H1 (cell line): ENCODE results near the gene CDYL2. TPM values are rescaled to one million over a fixed set of nuclear protein-coding genes. Genes with fewer than 3 reads are reported as not detected.

Experiments used
- CTCF ChIA-PET: fragments of 300-600 bp; sonication (Branson Sonifier 250); formaldehyde crosslinking; loops from one replicate; lab custom pipeline; 2021; ENCODE audit not compliant: partially characterized antibody; lab: Charles Lee
- POLR2A ChIA-PET: fragments of 300-600 bp; sonication (Branson Sonifier 250); formaldehyde crosslinking; loops from one replicate; lab custom pipeline; 2021; ENCODE audit warnings: inconsistent platforms; ENCODE audit not compliant: partially characterized antibody; lab: Charles Lee
- DNase-seq, 2 experiments: peaks; one replicate each; pipeline versions ENCODE4 v3.0.0 to v3.0.0-alpha.2; 2010 to 2022; ENCODE audit warnings: low spot score in 2 of 2, low read depth in 1 of 2, mixed read lengths in 1 of 2
- FAIRE-seq: peaks from 2 replicates; lab custom pipeline; 2011; peaks lifted over from hg19 to GRCh38; lab: Jason Lieb, UNC
- H2AFZ ChIP-seq: 2 replicates; pipeline ENCODE4 v1.8.1; 2012; ENCODE audit warnings: low read length, inconsistent platforms
- H2AK5ac ChIP-seq: 2 replicates; pipeline ENCODE4 v1.6.1; 2013; ENCODE audit warnings: low read depth, low read length
- H2BK120ac ChIP-seq: replicated peaks from 2 replicates; pipeline ENCODE3; 2013; ENCODE audit warnings: low read depth, low read length, inconsistent platforms
- H2BK12ac ChIP-seq: 2 replicates; pipeline ENCODE4 v1.6.1; 2013; ENCODE audit warnings: low read depth, low read length
- H2BK15ac ChIP-seq: 2 replicates; pipeline ENCODE4 v1.6.1; 2013; ENCODE audit warnings: low read length
- H2BK20ac ChIP-seq: 2 replicates; pipeline ENCODE4 v1.6.1; 2013; ENCODE audit warnings: low read length
- H2BK5ac ChIP-seq: 2 replicates; pipeline ENCODE4 v1.6.1; 2013; ENCODE audit warnings: low read depth, low read length
- H3K14ac ChIP-seq: 2 replicates; pipeline ENCODE4 v1.6.1; 2013; ENCODE audit warnings: inconsistent platforms; ENCODE audit not compliant: insufficient read length
- H3K18ac ChIP-seq: 2 replicates; pipeline ENCODE4 v1.6.1; 2013; ENCODE audit warnings: low read length; ENCODE audit errors: extremely low read depth
- H3K23ac ChIP-seq: 2 replicates; pipeline ENCODE4 v1.6.1; 2013; ENCODE audit warnings: inconsistent platforms; ENCODE audit not compliant: insufficient read length
- H3K23me2 ChIP-seq: 2 replicates; pipeline ENCODE4 v1.6.1; 2013; ENCODE audit warnings: low read depth, low read length
- H3K27ac ChIP-seq: 2 replicates; pipeline ENCODE4 v1.6.1; 2011; ENCODE audit warnings: low read depth, low read length, inconsistent platforms
- H3K27me3 ChIP-seq, 4 experiments: replicated peaks in 1 of 4; 1 replicate in 1 of 4; 2 replicates in 3 of 4; pipeline versions ENCODE4 v1.6.1 to v1.8.1; 2011 to 2013; ENCODE audit warnings: low read length in 3 of 4, mild to moderate bottlenecking in 3 of 4, inconsistent platforms in 2 of 4, mixed read lengths in 2 of 4, moderate library complexity in 1 of 4; ENCODE audit not compliant: control insufficient read depth in 3 of 4, insufficient read depth in 3 of 4; ENCODE audit errors: extremely low read depth in 1 of 4
- H3K36me3 ChIP-seq, 4 experiments: 2 replicates each; pipeline versions ENCODE4 v1.6.1 to v1.8.1; 2011 to 2013; ENCODE audit warnings: mild to moderate bottlenecking in 4 of 4, low read length in 3 of 4, moderate library complexity in 2 of 4, control low read depth in 1 of 4, inconsistent platforms in 1 of 4; ENCODE audit not compliant: insufficient read depth in 4 of 4, control insufficient read depth in 2 of 4
- H3K4ac ChIP-seq: replicated peaks from 2 replicates; pipeline ENCODE3; 2013; ENCODE audit warnings: low read length, low read depth, mixed read lengths, inconsistent platforms; ENCODE audit not compliant: insufficient read length
- H3K4me1 ChIP-seq, 4 experiments: replicated peaks in 1 of 4; 1 replicate in 1 of 4; 2 replicates in 3 of 4; pipeline versions ENCODE4 v1.6.1 to v1.8.1; 2011 to 2013; ENCODE audit warnings: low read length in 3 of 4, inconsistent platforms in 2 of 4, mixed read lengths in 1 of 4; ENCODE audit not compliant: insufficient read depth in 4 of 4, control insufficient read depth in 3 of 4
- H3K4me2 ChIP-seq, 2 experiments: 2 replicates each; pipeline versions ENCODE4 v1.6.1 to v1.8.1; 2011 to 2013; ENCODE audit warnings: low read depth in 2 of 2, low read length in 2 of 2, control low read depth in 1 of 2, inconsistent platforms in 1 of 2, mild to moderate bottlenecking in 1 of 2; ENCODE audit not compliant: insufficient read depth in 1 of 2
- H3K4me3 ChIP-seq, 4 experiments: fragments of 200-600, 300-600 bp in 1 of 4; sonication (generic), shearing (Covaris generic), sonication (Bioruptor Twin) in 1 of 4; 2 replicates each; pipeline versions ENCODE4 v1.5.1 to v1.8.1; 2011 to 2016; ENCODE audit warnings: low read length in 4 of 4, low read depth in 3 of 4, control low read depth in 2 of 4, inconsistent platforms in 2 of 4, mild to moderate bottlenecking in 2 of 4, mixed read lengths in 1 of 4, moderate library complexity in 1 of 4; ENCODE audit not compliant: insufficient read depth in 2 of 4; ENCODE audit errors: extremely low read depth in 1 of 4
- H3K56ac ChIP-seq: replicated peaks from 2 replicates; pipeline ENCODE3; 2013; ENCODE audit warnings: low read depth, mild to moderate bottlenecking, mixed read lengths, low read length, inconsistent platforms; ENCODE audit not compliant: insufficient read length
- H3K79me1 ChIP-seq: 2 replicates; pipeline ENCODE4 v1.6.1; 2013; ENCODE audit warnings: low read depth, low read length, control low read depth
- H3K79me2 ChIP-seq, 2 experiments: 2 replicates each; pipeline versions ENCODE4 v1.6.1 to v1.8.1; 2012 to 2013; ENCODE audit warnings: low read length in 2 of 2, mild to moderate bottlenecking in 2 of 2, inconsistent platforms in 1 of 2; ENCODE audit not compliant: insufficient read depth in 2 of 2, control insufficient read depth in 1 of 2
- H3K9ac ChIP-seq, 4 experiments: replicated peaks in 1 of 4; 1 replicate in 1 of 4; 2 replicates in 3 of 4; pipeline versions ENCODE4 v1.6.1 to v1.8.1; 2011 to 2013; ENCODE audit warnings: low read depth in 3 of 4, low read length in 3 of 4, control low read depth in 2 of 4, mild to moderate bottlenecking in 2 of 4, moderate library complexity in 2 of 4, inconsistent platforms in 1 of 4; ENCODE audit errors: extremely low read depth in 1 of 4
- H3K9me3 ChIP-seq, 2 experiments: 2 replicates each; pipeline versions ENCODE4 v1.6.1 to v1.8.1; 2012 to 2013; ENCODE audit warnings: mild to moderate bottlenecking in 2 of 2, moderate library complexity in 2 of 2, control low read depth in 1 of 2, inconsistent platforms in 1 of 2, low read depth in 1 of 2, low read length in 1 of 2, mixed read lengths in 1 of 2; ENCODE audit not compliant: insufficient read depth in 2 of 2
- H4K20me1 ChIP-seq, 2 experiments: replicated peaks in 1 of 2; 2 replicates each; pipeline versions ENCODE3 to v1.8.1; 2011 to 2013; ENCODE audit warnings: inconsistent platforms in 2 of 2, low read length in 2 of 2, mild to moderate bottlenecking in 1 of 2; ENCODE audit not compliant: insufficient read depth in 2 of 2, control insufficient read depth in 1 of 2
- H4K5ac ChIP-seq: 2 replicates; pipeline ENCODE4 v1.6.1; 2013; ENCODE audit warnings: low read length, low read depth, mixed read lengths, inconsistent platforms; ENCODE audit not compliant: insufficient read length
- H4K8ac ChIP-seq: 2 replicates; pipeline ENCODE4 v1.8.0; 2013; ENCODE audit warnings: mild to moderate bottlenecking, moderate library complexity, low read length, inconsistent platforms; ENCODE audit not compliant: insufficient read depth; ENCODE audit errors: extremely low read depth
- H4K91ac ChIP-seq: replicated peaks from 2 replicates; pipeline ENCODE3; 2013; ENCODE audit warnings: low read length, mixed read lengths, inconsistent platforms; ENCODE audit not compliant: insufficient read length
- ASH2L ChIP-seq: fragments of 200-600, 300-600 bp; sonication (generic); IDR thresholded peaks from one replicate; pipeline ENCODE4 v1.7.1; 2017; ENCODE audit warnings: low read length
- CHD1 ChIP-seq: IDR thresholded peaks from 2 replicates; pipeline ENCODE4 v1.6.1; 2012; ENCODE audit warnings: low read depth, low read length, improper control_type of control experiment
- CTBP2 ChIP-seq: IDR thresholded peaks from 2 replicates; pipeline ENCODE4 v1.7.0; 2011; ENCODE audit warnings: borderline replicate concordance, mild to moderate bottlenecking, moderate library complexity, mixed read lengths, low read length; ENCODE audit not compliant: insufficient read depth, insufficient read length
- EGR1 ChIP-seq: IDR thresholded peaks from 2 replicates; pipeline ENCODE4 v1.6.1; 2011; ENCODE audit warnings: low read depth, low read length, borderline replicate concordance
- HDAC6 ChIP-seq: IDR thresholded peaks from one replicate; pipeline ENCODE4 v1.7.1; 2012; ENCODE audit warnings: low read depth, mild to moderate bottlenecking, inconsistent platforms, low read length, moderate library complexity
- KDM5A ChIP-seq: fragments of 200-600 bp; IDR thresholded peaks from 2 replicates; pipeline ENCODE4 v1.7.1; 2012; ENCODE audit warnings: mild to moderate bottlenecking, low read length, inconsistent platforms, mixed read lengths
- PHF8 ChIP-seq: fragments of 200-600 bp; sonication (generic); conservative IDR thresholded peaks from 2 replicates; pipeline ENCODE4 v1.7.1; 2012; ENCODE audit warnings: low read depth, mild to moderate bottlenecking, inconsistent platforms, low read length, moderate library complexity
- POLR2A ChIP-seq, 2 experiments: IDR thresholded peaks; 1 replicate in 1 of 2; 2 replicates in 1 of 2; pipeline ENCODE4 v1.6.1; 2011; ENCODE audit warnings: low read depth in 2 of 2, low read length in 2 of 2, mild to moderate bottlenecking in 2 of 2; ENCODE audit errors: control extremely low read depth in 1 of 2
- RAD21 ChIP-seq, 2 experiments: IDR thresholded peaks in 1 of 2; conservative IDR thresholded peaks in 1 of 2; 2 replicates each; pipeline ENCODE4 v1.6.1; 2011; ENCODE audit warnings: low read depth in 2 of 2, low read length in 2 of 2, improper control_type of control experiment in 1 of 2, inconsistent platforms in 1 of 2, mild to moderate bottlenecking in 1 of 2, moderate library complexity in 1 of 2
- WGBS, 2 experiments: shearing (Covaris generic) in 1 of 2; methylation state at CpG; one replicate each; pipeline versions ENCODE4 v1.1.6 to v1.1.7; 2013 to 2015; ENCODE audit warnings: low lambda C conversion rate in 2 of 2, mixed read lengths in 2 of 2, inconsistent platforms in 1 of 2, low coverage in 1 of 2, missing lambda C conversion rate in 1 of 2; ENCODE audit not compliant: insufficient replicate concordance in 2 of 2, insufficient coverage in 1 of 2, insufficient read length in 1 of 2; ENCODE audit errors: extremely low coverage in 1 of 2, missing lambda C conversion rate in 1 of 2; 5-methylcytosine and 5-hydroxymethylcytosine counted together
- polyA plus RNA-seq, 7 experiments: library from polyadenylated mRNA; depleted of rRNA in 3 of 7; stranded (reverse) in 5 of 7; unstranded in 2 of 7; fragments of >200 nt in 5 of 7; fragments of 200-250 nt in 2 of 7; gene quantifications; 1 replicate in 5 of 7; 2 replicates in 1 of 7; 4 replicates in 1 of 7; pipeline versions ENCODE4 v1.2.1 to v1.2.3, GENCODE V29; 2011 to 2013; ENCODE audit warnings: missing spikeins in 2 of 7, mixed read lengths in 2 of 7
- total RNA-seq: library from RNA; stranded (reverse); fragmentation: NEBNext Ultra II Directional; extraction: Animal tissue kit (Norgen Biotek cat#: 25700); gene quantifications from 2 replicates; pipeline ENCODE4 v1.2.1, GENCODE V29; 2021
- TF ChIP-seq, protein P1 (sequence below): IDR thresholded peaks from 2 replicates; pipeline ENCODE4 v1.6.1; 2012; ENCODE audit warnings: low read length, inconsistent platforms
- TF ChIP-seq, protein P2 (sequence below): IDR thresholded peaks from 2 replicates; pipeline ENCODE4 v1.6.1; 2011; ENCODE audit warnings: low read length, improper control_type of control experiment

CDYL2 gene
- total and polyA plus RNA-seq, 2 of the 8 experiments (the other 6 are each of a cell fraction or from before 2014, with no cell fraction given): 0.33 to 5.3 TPM

DNA sequence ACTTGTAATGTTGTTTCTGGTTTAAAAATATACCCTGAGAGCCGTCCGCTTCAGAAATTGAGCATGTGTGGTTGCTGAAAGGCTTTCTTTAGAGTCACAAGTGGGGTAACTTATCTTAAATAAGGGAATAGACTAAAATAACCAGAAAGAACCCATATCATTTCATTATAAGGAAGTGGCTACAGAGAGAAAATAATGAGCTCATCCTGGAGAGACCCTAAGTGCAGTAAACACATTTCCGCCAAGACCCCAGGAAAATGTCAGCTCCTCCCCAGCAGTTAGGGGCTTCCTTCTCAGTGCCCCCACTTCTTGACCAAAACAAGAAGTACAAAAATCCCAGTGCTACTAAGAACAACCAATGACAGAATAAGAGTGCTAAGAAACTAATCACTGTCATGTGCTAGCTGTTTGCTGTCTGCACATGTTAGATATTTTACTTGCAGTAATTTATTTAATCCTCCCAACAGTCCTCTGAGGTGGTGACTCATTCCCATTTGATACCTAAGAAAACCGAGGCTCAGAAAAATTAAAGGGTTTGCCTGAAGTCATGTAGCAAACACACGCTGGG is 83.5 kb downstream of the CDYL2 start:
- H3K4me2 ChIP-seq: no peak overlapping the region
- ChIA-PET CTCF (no interaction called here), POLR2A (no interaction called here)
- no peaks in the 10 kb centered on the region for H3K27me3 ChIP-seq
- no peak overlapping the region for H4K8ac ChIP-seq
- H3K23me2 ChIP-seq: peaks cover 9% of the 10 kb centered on the region; the same call in 1 of the 2 replicates
- no peak overlapping the region for H4K5ac ChIP-seq
- no peaks in the 10 kb centered on the region for H4K20me1 ChIP-seq
- no peak overlapping the region for H3K14ac ChIP-seq
- DNase-seq: no peak
- H2AFZ ChIP-seq: no peak overlapping the region
- no peaks in the 10 kb centered on the region for H3K36me3 ChIP-seq
- H3K27ac ChIP-seq: no peak overlapping the region
- H3K56ac ChIP-seq: no peak overlapping the region
- no peak overlapping the region for H2BK15ac ChIP-seq
- H2BK12ac ChIP-seq: no peak overlapping the region
- H3K23ac ChIP-seq: no peak overlapping the region
- H3K18ac ChIP-seq: no peak overlapping the region
- H3K4me3 ChIP-seq: no peak overlapping the region
- no peak overlapping the region for H4K91ac ChIP-seq
- 87% methylated on average over 5 of the region's 5 CpGs; no CpG with 5 or more reads in 1 of the 2 experiments for WGBS, 2 experiments
- no peak overlapping the region for H3K9ac ChIP-seq
- H3K9me3 ChIP-seq: peaks cover 27 to 51% of the 10 kb centered on the region in 2 experiments; a peak in 3 of 4 replicates
- no peak overlapping the region for H2BK20ac ChIP-seq
- H3K4me1 ChIP-seq: peaks cover 0 to 2% (median 0%) of the 10 kb centered on the region in 4 experiments; a peak in 1 of 7 replicates
- H3K79me2 ChIP-seq: no peaks in the 10 kb centered on the region
- no peak overlapping the region for H2BK5ac ChIP-seq
- H3K4ac ChIP-seq: no peak overlapping the region
- no peak for FAIRE-seq
- H2AK5ac ChIP-seq: no peak overlapping the region
- H2BK120ac ChIP-seq: no peak overlapping the region
- H3K79me1 ChIP-seq: no peaks in the 10 kb centered on the region
- TF ChIP-seq KDM5A: no peak
- no peak for TF ChIP-seq ASH2L
- TF ChIP-seq, protein P1, sequence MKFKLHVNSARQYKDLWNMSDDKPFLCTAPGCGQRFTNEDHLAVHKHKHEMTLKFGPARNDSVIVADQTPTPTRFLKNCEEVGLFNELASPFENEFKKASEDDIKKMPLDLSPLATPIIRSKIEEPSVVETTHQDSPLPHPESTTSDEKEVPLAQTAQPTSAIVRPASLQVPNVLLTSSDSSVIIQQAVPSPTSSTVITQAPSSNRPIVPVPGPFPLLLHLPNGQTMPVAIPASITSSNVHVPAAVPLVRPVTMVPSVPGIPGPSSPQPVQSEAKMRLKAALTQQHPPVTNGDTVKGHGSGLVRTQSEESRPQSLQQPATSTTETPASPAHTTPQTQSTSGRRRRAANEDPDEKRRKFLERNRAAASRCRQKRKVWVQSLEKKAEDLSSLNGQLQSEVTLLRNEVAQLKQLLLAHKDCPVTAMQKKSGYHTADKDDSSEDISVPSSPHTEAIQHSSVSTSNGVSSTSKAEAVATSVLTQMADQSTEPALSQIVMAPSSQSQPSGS: no peak
- no peak for TF ChIP-seq HDAC6
- no peak for TF ChIP-seq RAD21 (IDR thresholded peaks at IDR 0.05 in 1 of 2, conservative IDR thresholded peaks at IDR 0.05 in 1 of 2; ENCODE audit: low read depth in 2 of 2, low read length in 2 of 2)
- TF ChIP-seq PHF8: no peak
- no peak for TF ChIP-seq CTBP2
- TF ChIP-seq EGR1: no peak
- no peak for TF ChIP-seq POLR2A (IDR thresholded peaks at IDR 0.05; ENCODE audit: control extremely low read depth in 1 of 2, low read depth in 2 of 2, low read length in 2 of 2)
- TF ChIP-seq CHD1: no peak
- TF ChIP-seq, protein P2, sequence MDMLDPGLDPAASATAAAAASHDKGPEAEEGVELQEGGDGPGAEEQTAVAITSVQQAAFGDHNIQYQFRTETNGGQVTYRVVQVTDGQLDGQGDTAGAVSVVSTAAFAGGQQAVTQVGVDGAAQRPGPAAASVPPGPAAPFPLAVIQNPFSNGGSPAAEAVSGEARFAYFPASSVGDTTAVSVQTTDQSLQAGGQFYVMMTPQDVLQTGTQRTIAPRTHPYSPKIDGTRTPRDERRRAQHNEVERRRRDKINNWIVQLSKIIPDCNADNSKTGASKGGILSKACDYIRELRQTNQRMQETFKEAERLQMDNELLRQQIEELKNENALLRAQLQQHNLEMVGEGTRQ: no peak
